Putamen (tissue), 1 donor: ENCODE measurements around the gene COL4A1.
"Not testable (repeated sequence)": the region's sequence is repeated elsewhere in the genome, so short reads cannot be mapped to it uniquely, and the experiment has no call there.

ENCODE experiments used
- DNase-seq: peaks from one replicate; pipeline ENCODE4 v3.0.0-alpha.2; 2016; ENCODE audit warnings: low spot score

The COL4A1 gene

DNA sequence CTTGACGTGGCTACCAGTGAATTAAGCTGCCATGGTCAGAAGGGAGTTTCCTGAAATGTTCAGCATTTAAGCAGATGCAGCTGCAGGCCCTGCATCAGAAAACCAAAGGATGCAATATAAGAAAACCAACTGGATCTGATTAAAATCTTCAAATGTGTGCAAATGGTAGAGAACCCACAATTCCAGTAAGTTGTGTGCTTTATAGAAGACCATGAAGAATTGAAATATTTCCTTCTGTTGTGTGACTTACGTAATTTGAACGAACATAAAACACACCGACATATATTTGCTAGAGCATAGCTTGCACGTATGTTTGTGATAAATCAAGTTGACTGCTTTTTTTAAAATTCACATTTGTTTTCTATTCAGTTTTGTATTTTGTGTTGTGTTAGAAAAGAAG is 191.4 kb downstream of the COL4A1 start:
- DNase-seq = no peak

DNA sequence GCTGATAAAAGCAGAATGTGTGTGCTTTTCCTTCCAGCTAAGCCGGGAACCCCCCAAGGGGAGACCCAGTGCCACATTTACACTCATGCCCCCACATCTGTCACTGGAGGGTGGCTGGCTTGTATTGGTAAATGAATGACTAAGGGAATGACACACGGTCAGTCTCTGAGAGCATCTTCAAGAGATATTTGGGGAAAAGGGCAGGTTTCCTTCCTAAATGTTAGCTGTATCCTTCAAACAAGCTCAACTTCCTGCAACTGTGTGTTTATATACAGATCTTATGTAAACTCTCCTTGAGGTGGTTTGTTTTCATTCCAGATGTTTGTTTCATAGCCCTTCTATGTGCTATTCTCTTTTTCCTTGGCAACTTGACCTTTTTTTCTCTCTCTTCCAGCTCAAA is 192.6 kb downstream of the COL4A1 start:
- no peak for DNase-seq

DNA sequence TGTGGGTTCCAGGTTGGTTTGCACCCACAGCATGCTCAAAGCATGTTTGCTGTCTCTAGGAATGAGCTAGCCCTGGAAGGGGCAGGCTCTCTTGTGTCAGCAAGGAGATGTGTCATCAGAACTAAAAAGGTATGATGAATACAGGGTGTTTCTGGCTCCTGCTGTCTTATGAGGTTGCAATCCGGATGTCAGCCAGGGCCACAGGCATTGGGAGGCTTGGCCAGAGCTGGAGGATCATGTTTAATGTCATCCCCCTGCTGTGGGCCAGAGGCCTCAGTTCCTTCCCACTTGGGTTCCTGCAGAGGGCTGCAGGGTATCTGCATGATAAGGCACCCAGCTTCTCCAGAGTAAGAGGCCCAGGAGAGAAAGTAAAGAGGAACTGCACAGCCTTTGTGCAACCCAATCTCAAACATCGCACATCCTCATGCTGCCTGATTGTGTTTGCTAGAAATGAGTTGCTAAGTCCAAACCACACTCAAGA is 193.6 kb downstream of the COL4A1 start:
- no peak for DNase-seq

DNA sequence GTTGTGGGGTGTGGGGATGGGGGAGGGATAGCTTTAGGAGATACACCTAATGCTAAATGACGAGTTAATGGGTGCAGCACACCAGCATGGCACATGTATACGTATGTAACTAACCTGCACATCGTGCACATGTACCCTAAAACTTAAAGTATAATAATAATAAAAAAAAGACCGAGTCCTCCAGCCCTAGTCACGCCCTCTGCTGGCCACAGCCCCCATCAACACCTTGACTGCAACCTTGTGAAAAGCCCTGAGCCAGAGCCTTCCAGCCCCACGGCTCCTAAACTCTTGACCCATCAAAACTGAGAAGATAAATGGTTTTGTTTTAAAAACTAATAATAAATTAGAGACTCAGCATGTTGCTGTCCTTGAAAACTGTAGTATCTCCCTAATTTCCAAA is 194.6 kb downstream of the COL4A1 start:
- DNase-seq = not testable (repeated sequence)

DNA sequence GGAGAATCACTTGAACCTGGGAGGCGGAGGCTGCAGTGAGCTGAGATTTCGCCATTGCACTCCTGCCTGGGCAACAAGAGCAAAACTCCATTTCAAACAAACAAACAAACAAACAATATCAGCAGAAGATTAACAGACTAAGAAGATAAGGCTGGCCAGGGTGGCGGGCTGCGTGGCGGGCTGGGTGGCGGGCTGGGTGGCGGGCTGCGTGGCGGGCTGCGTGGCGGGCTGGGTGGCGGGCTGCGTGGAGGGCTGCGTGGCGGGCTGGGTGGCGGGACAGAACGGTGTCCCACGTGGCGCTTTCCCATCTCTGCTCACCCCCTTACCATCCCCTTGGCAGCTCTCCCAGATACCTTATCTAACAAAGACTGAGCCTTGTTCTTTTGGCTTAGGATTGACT is 196.2 kb downstream of the COL4A1 start:
- DNase-seq = no peak

DNA sequence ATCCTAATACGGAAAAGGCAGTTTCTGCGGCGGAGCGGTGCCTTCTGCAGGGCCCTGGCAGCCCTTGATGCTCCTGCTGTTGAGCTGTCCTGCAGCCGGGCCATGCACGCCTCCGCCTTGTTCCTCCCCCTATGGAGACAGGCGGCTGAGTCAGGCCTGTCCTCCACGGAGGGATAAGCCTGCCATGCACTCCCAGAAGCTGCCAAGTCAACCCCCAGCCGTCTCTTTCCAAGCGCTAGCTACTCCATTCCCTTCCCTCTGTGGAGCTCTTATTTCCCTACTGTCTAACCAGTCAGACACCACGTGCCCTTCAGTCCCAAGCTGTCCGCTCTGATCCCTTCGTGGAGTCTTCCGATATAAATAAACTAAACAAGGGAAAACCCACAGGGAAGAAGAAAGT is 197.0 kb downstream of the COL4A1 start:
- no peak for DNase-seq

DNA sequence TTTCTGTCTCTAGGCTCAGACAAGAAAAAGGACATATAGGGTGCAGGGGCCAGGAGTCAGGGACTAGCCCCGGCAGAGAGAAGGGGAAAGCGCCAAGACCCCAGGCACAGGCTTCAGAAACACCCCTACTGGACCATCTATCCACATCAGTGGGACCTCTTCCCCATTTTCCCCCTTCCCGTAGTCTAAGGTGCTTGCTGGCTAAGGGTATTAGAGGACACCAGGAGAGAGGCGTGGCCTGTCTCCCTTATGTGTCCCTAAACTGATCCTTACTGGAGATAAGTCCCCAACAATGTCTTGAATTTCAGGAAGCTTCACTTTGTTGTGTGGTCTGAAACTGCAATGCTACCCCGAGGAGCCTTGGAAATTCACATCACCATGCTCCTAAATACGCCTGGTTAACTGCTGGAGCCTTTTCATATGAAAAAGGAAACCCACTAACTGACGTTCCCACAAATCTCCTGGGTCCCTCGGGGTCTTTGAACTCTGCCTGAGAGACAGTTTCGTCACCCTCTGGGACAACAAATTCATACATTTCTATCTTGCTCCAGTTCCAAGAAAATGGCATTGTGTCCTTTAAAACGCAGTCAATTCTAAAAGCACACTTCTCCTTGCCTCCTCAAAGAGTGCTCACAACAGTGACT is 197.7 kb downstream of the COL4A1 start:
- DNase-seq = no peak

DNA sequence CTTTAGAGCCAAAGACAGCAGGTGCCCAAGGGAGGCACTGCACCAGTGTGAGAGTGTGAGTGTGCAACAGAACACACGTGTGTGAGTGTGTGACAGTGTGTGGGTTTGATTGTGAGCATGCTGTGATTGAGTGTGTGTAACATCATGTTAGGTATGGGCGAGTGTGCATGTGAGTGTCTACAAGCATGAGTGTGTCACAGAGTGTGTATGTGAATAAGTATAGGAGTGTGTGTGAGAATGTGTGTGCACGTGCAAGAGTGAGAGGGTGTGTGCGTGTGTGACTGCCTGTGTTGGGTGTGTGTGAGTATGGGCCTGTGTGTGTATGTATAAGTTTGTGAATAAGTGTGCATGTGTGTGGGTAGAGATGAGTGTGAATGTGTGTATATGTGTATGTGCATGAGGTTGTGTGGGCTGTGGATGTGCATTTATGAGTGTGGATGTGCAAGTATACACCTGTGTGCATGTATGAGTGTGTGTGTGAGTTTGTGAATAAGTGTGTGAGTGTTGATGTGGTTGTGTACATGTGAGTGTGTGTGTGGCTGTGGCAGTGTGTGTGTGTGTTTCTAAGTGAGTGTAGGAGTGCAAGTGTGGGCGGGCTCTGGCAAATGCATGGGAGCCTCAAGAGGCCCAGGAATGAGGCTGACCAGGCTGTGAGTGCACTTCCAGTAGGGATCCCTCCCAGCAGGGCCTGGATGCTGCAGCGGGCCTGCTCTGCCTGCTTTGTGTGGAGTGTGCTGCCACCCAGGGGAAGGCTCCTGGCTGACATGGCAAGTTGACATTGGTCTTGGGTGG is 198.4 kb downstream of the COL4A1 start:
- peak; percentile 44 for DNase-seq

DNA sequence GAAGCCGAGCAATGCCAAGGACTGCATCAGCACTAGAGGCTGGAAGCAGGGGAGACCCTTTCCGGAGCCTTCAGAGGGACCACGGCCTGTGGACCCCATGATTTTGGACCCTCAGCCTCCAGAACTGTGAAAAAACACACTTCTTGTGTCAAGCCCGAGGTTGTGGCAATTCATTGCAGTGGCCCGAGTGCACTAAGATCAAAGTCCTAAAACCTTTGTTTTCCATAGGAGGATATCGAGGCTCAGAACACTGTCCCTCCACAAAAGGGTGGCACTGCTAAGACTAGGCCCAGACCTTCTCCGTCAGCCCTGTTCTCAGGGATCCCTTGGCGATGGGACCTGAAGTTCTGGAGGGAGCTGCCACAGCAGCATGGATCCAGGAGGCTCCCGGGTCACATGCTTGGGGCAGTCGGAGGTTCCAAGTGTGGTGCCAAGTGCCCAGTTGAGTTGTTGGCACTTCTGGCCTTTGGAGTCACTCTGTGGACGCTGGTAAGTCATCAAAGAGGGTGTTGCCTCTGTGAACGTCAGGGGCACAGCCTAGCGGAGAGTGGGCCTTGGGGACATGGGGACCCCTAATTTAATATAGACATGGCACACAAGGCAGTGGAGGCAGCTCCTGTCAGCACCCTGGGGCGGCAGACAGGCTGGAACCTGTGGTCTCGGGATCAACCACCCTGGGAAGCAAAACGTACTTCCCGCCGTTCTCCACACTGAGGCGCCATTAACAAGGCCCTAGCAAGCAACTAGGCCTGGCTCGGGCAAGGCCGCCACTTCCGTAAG is 199.2 kb downstream of the COL4A1 start:
- DNase-seq = no peak

DNA sequence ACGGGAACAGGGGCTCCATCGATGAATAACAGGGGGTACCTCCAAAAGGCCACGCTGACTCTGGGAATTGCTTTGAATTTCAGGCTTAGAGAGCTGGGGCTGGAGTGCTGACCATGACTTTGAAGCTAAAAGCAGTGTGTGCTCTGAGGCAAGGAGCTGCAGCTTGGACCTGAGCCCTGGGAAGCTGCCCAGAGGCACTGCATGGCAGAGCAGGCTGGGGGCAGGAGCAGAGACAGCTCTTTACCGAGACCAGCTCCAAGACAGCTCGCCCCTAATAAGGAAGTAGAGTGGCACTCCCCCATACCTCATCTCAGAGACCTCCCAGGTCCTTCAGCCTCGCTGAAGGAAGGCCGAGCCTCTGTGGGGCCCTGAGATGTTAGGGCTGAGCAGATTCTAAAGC is 200.2 kb downstream of the COL4A1 start:
- DNase-seq = no peak

DNA sequence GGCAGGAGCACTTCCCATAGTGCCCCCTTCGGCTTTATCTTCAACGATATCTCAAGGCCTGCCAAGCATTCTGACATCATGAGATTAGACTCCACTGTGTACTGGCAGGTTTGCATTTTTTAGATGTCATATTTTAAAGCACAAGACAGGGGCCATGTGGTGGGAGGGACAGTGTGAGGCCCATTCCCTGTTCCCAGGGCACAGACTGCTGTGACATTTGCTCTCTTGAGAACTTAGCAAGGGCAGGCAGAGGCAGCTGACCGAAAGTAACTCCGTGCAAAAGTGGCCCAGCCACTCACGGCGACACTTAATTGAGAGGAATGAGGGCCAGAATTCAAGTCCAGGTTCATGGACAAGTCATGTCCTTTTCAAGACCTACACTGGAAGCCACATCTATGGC is 201.8 kb downstream of the COL4A1 start:
- DNase-seq = no peak

DNA sequence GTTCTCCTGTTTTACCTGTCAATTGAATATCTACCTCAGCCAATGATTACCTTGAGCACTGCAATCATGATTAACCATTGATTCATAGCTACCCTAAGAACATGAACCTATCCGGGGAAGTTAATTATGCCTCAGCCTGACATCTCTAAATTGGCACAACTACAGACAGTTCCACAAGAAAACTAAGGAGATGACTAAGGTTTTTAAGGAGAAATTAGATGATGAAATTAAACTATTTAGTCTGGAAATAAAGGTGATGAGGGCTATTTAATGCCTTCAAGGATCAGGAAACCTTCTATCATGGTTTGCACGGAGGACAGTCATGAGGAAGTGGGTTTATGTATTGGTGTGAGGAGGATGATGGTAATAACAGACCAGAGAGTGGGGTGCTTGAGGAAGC is 203.4 kb downstream of the COL4A1 start:
- DNase-seq = no peak

DNA sequence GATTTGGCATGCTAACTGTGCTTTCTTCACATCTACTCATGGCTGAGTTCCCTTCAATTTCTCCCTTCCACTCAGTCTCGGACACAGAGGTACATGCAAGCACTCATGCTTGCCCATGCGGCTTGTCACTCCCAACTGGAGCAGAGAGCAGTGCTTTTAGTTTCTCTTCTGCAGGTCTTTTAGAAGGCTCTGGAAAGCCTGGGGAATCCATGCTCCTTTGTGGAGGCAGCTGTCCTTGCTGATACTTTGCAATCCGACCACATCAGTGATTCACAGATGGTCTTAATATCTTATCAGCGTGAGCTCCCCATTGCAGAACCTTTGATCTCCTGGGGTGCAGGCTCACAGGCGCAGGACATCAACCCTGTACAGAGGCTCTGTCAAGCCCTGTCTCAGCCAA is 203.9 kb downstream of the COL4A1 start:
- DNase-seq = no peak

DNA sequence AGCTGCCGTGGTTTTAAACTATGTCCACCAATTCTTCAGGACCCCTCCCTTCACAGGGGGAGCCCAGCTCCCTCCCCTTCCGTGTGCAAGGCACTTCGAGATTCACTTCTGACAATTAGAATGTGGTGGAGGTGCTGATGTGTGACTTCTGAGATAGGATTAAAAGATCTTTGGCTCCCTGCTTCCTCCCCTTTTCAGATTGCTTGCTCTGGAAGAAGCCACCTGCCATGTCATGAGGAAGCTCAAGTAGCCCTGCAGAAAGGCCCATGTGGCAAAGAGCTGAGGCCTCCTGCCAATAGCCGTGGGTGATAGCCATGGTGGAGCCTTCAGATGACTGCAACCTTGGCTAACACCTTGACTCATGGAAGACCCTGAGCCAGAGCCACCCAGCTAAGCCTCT is 204.9 kb downstream of the COL4A1 start:
- no peak for DNase-seq

DNA sequence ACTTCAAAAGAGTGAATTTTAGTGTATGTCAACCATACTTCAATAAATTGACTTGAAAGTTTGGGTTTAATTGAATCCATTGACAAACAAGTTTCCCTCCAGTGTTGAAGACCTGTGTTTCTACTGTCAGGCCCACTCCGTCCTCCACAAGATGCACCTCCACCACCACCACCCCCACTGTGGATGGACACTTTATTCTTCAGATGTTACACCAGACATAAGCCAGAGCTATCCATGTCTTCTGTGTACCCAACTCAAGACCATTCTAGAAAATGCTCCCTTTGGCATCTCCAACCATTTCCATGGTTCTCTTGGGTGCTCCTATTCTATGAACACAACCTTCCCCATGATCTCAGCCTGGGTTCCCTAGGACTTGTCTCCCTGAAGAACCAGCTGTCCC is 207.0 kb downstream of the COL4A1 start:
- no peak for DNase-seq
